Parathyroid adenoma (tissue), 2 donors: ENCODE data around the gene AOAH.
A peak's percentile ranks its signal among the peaks of the same experiment; 100 is the strongest.

Source experiments
- H2AFZ ChIP-seq: fragments of 300-600 bp; sonication (generic); one replicate; pipeline ENCODE4 v1.7.0; 2017; ENCODE audit warnings: antibody characterized with exemption, mild to moderate bottlenecking
- H3K27ac ChIP-seq: fragments of 300-600 bp; sonication (generic); one replicate; pipeline ENCODE4 v1.7.0; 2017
- H3K27me3 ChIP-seq: fragments of 300-600 bp; sonication (generic); one replicate; pipeline ENCODE4 v1.7.0; 2017; ENCODE audit warnings: low read length; ENCODE audit not compliant: control insufficient read depth, insufficient read depth
- H3K36me3 ChIP-seq: fragments of 300-600 bp; sonication (generic); one replicate; pipeline ENCODE4 v1.7.0; 2017; ENCODE audit warnings: low read length; ENCODE audit not compliant: control insufficient read depth, insufficient read depth
- H3K4me1 ChIP-seq: fragments of 300-600 bp; sonication (generic); one replicate; pipeline ENCODE4 v1.7.0; 2017; ENCODE audit warnings: control low read depth
- H3K4me2 ChIP-seq: fragments of 300-600 bp; sonication (generic); one replicate; pipeline ENCODE4 v1.7.0; 2017; ENCODE audit warnings: low read length
- H3K4me3 ChIP-seq: fragments of 300-600 bp; sonication (generic); one replicate; pipeline ENCODE4 v1.7.0; 2017; ENCODE audit warnings: low read depth, low read length
- H3K79me2 ChIP-seq: fragments of 300-600 bp; sonication (generic); one replicate; pipeline ENCODE4 v1.7.0; 2017; ENCODE audit warnings: control low read depth
- H3K9ac ChIP-seq: fragments of 300-600 bp; sonication (generic); one replicate; pipeline ENCODE4 v1.7.0; 2017; ENCODE audit warnings: mild to moderate bottlenecking
- H3K9me3 ChIP-seq: fragments of 300-600 bp; sonication (generic); one replicate; pipeline ENCODE4 v1.7.0; 2017; ENCODE audit warnings: low read length; ENCODE audit not compliant: control insufficient read depth
- TF ChIP-seq, protein P1 (sequence below): fragments of 300-600 bp; sonication (generic); IDR thresholded peaks from one replicate; pipeline ENCODE4 v1.7.0; 2017; ENCODE audit warnings: antibody characterized with exemption, mild to moderate bottlenecking
- donor health status: primary hyperparathyroidism.

AOAH gene

DNA sequence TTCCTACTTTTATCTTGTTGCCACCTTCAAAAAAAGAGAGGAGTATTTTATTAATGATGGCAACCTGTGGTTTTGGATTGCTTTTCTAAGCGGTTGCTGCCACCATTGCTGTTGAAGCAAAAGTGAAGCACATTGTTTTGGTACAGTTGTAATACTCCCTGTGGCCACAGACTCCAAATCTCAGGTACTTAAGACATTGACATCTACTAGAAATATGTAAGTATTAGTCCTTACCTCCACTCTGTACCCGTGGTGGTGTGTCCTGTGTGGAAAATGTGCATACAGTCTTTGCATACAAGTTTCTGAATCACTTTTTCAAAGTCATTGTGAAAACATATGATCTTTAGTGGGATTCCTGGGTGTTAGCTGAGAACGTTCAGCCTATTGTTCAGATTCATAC lies 248.9 kb downstream of the AOAH start:
- Histone ChIP-seq H3K9ac (no peak overlapping the region), H3K4me1 (peaks cover 3% of the 10 kb centered on the region)

DNA sequence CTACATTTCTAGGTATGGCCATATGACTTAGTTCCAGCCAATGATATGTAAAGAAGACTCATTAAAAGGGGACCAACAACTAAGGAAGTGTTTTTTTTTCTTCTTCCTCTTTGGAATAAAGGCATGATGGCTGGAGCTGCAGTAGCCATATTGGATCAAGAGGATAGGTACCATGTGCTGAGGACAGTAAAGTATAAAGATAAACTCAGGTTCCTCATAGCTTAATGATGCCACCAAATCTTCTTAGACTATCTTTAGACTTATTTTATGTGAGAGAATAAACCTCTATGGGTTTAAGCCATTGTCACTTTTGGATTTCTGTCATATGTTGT lies 249.3 kb downstream of the AOAH start:
- TF ChIP-seq, protein P1, sequence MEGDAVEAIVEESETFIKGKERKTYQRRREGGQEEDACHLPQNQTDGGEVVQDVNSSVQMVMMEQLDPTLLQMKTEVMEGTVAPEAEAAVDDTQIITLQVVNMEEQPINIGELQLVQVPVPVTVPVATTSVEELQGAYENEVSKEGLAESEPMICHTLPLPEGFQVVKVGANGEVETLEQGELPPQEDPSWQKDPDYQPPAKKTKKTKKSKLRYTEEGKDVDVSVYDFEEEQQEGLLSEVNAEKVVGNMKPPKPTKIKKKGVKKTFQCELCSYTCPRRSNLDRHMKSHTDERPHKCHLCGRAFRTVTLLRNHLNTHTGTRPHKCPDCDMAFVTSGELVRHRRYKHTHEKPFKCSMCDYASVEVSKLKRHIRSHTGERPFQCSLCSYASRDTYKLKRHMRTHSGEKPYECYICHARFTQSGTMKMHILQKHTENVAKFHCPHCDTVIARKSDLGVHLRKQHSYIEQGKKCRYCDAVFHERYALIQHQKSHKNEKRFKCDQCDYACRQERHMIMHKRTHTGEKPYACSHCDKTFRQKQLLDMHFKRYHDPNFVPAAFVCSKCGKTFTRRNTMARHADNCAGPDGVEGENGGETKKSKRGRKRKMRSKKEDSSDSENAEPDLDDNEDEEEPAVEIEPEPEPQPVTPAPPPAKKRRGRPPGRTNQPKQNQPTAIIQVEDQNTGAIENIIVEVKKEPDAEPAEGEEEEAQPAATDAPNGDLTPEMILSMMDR, result no peak
- no peak overlapping the region for H3K4me3 ChIP-seq
- no peaks in the 10 kb centered on the region for H3K36me3 ChIP-seq
- H3K79me2 ChIP-seq, result no peaks in the 10 kb centered on the region
- H3K27me3 ChIP-seq, result no peaks in the 10 kb centered on the region
- peaks cover 3% of the 10 kb centered on the region for H3K4me1 ChIP-seq
- no peak overlapping the region for H2AFZ ChIP-seq
- no peak overlapping the region for H3K27ac ChIP-seq
- no peaks in the 10 kb centered on the region for H3K9me3 ChIP-seq
- no peak overlapping the region for H3K4me2 ChIP-seq
- no peak overlapping the region for H3K9ac ChIP-seq

More for the DNA sequence above, 248.9 kb downstream of the AOAH start:
- Histone ChIP-seq H2AFZ (no peak overlapping the region), H3K27me3 (no peaks in the 10 kb centered on the region), H3K4me2 (no peak overlapping the region), H3K4me3 (no peak overlapping the region), H3K9me3 (no peaks in the 10 kb centered on the region), H3K79me2 (no peaks in the 10 kb centered on the region), H3K27ac (no peak overlapping the region), H3K36me3 (no peaks in the 10 kb centered on the region)
- TF ChIP-seq, protein P1, result no peak

DNA sequence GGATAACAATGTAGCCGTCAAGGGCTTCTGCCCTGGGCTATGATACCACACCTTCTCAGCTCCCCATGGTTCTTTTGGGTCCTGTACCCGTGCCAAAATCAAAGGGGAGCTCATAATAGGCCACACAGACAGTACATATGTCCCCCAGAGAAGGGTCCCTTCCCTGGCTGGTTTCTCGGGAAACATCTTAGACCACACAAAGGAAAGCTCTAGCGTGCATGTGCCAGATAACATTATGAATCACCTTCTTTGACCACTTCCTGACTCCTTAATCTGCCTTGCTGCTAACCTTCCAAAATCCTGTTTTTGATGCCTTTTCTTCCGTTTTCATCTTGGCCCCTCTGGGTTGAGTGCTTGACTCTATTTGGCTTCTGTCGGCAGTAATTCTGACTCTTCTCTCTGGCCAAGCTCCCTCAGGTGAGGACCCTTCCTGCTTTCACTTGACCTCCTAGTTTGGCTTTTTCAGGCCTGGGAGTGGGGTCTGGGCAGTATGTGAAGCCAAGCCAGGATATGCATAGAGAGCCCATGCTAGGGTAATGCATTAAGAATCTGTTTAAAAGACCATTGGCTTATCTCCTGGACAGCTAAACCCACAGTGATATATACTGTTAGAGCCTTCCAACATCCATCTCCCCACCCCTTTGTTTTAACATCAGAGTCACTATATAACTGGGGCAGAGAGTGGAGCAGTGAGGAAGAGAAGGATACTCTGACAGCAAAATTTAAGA lies 249.8 kb downstream of the AOAH start:
- no peak overlapping the region for H3K4me2 ChIP-seq
- H3K4me3 ChIP-seq, result no peak overlapping the region
- no peak overlapping the region for H3K9ac ChIP-seq
- no peak overlapping the region for H2AFZ ChIP-seq
- TF ChIP-seq, protein P1, result no peak
- no peaks in the 10 kb centered on the region for H3K36me3 ChIP-seq
- H3K79me2 ChIP-seq, result no peaks in the 10 kb centered on the region
- H3K4me1 ChIP-seq, result peaks cover 9% of the 10 kb centered on the region
- no peaks in the 10 kb centered on the region for H3K27me3 ChIP-seq
- H3K27ac ChIP-seq, result no peak overlapping the region
- no peaks in the 10 kb centered on the region for H3K9me3 ChIP-seq

DNA sequence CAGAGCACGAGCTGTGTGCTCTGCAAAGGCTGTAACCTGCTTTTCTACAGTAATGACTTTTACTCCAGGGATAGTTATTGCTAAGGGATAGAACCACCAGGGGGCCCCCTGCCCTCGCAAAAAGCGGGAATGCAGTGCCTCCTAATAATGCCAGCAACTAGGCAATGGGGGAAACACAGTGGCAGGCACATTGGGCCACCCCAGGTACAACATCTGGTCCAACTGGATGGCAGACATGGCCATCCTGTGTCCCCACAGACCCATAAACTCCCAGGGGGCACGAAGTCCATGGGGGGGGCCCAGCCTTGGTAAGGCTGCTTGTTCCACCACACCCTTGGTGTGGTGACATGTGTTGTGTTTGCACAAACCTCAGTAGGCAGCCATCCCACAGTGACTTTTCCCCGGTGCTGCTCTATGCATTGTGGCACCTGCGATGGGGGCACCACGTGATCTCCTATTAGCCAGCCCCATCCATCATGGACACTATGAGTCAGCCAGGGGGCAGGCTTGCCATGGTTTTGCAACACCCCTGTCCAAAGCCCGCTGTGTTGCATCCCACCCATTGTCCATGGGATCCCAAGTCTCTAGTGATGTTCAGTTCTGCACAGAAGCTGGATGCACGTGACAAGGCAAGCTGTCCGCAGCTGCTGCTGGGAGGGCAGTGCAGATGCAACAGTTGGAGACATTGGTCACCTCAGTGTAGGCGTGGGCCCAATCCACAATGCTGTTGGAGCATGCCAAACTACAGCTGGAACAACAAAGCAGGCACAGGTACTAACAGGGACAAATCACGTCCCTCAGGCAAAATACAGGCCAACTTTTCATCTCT lies 250.6 kb downstream of the AOAH start:
- TF ChIP-seq, protein P1, result peak; percentile 40
- Histone ChIP-seq H3K4me3 (no peak overlapping the region), H3K4me1 (peaks cover 13% of the 10 kb centered on the region), H3K27me3 (no peaks in the 10 kb centered on the region), H3K79me2 (no peaks in the 10 kb centered on the region), H3K9ac (no peak overlapping the region), H3K36me3 (no peaks in the 10 kb centered on the region), H3K9me3 (no peaks in the 10 kb centered on the region), H2AFZ (no peak overlapping the region), H3K27ac (no peak overlapping the region), H3K4me2 (no peak overlapping the region)
